Tibial nerve (tissue), 4 donors: ENCODE data around the gene LGALS4. TPM values are rescaled to one million over a fixed set of nuclear protein-coding genes. Genes with fewer than 3 reads are reported as not detected.

Source experiments
- DNase-seq, 2 donors: peaks; one replicate each; pipeline ENCODE4 v3.0.0-alpha.2; 2019; ENCODE audit warnings: low spot score in 2 of 2
- H3K27ac ChIP-seq, 4 donors: fragments of 200-600 bp; sonication (generic) in 3 of 4; one replicate each; pipeline ENCODE4 v1.5.1; 2017 to 2019; ENCODE audit warnings: mild to moderate bottlenecking in 1 of 4
- H3K27me3 ChIP-seq, 2 donors: fragments of 200-600 bp; sonication (generic) in 1 of 2; one replicate each; pipeline versions ENCODE4 v1.5.1 to v1.6.0; 2017 to 2019
- H3K36me3 ChIP-seq, 3 donors: fragments of 200-600 bp; sonication (generic); one replicate each; pipeline ENCODE4 v1.5.1; 2018 to 2019
- H3K4me1 ChIP-seq, 4 donors: fragments of 200-600 bp; sonication (generic) in 3 of 4; one replicate each; pipeline ENCODE4 v1.5.1; 2017 to 2019
- H3K4me3 ChIP-seq, 4 donors: fragments of 200-600 bp; sonication (generic) in 3 of 4; one replicate each; pipeline ENCODE4 v1.5.1; 2017 to 2019; ENCODE audit warnings: mild to moderate bottlenecking in 1 of 4, moderate library complexity in 1 of 4
- H3K9me3 ChIP-seq, 4 donors: fragments of 200-600 bp; sonication (generic) in 3 of 4; one replicate each; pipeline ENCODE4 v1.5.1; 2017 to 2019
- EP300 ChIP-seq, 2 donors: sonication (generic); formaldehyde crosslinking; IDR thresholded peaks; one replicate each; pipeline ENCODE4 v1.6.1; 2017; ENCODE audit warnings: antibody characterized with exemption in 2 of 2, mild to moderate bottlenecking in 1 of 2
- POLR2A ChIP-seq, 2 donors: fragments of 450-650 bp; IDR thresholded peaks; one replicate each; pipeline ENCODE4 v1.6.1; 2017; ENCODE audit warnings: antibody characterized with exemption in 2 of 2, mild to moderate bottlenecking in 2 of 2, moderate library complexity in 2 of 2
- WGBS, 2 donors: methylation state at CpG; one replicate each; pipeline ENCODE4 v1.1.5; 2018; 5-methylcytosine and 5-hydroxymethylcytosine counted together
- total RNA-seq, 4 donors: library from RNA; depleted of rRNA; stranded (reverse); fragments of >200 nt; gene quantifications; one replicate each; pipeline ENCODE4 v1.1.0, GENCODE V29; 2016
- TF ChIP-seq, protein P1 (sequence below), 5 experiments: fragments of 200-600 bp in 3 of 5; fragments of 450-650 bp in 2 of 5; sonication (generic) in 3 of 5; IDR thresholded peaks; one replicate each; pipeline ENCODE4 v1.5.1; 2016 to 2019; ENCODE audit warnings: antibody characterized with exemption in 5 of 5, mild to moderate bottlenecking in 3 of 5, moderate library complexity in 2 of 5

The LGALS4 gene
- total RNA-seq, 4 donors from 2014 or later = 0.20 to 2.1 (median 0.63) TPM; not detected in 1

DNA sequence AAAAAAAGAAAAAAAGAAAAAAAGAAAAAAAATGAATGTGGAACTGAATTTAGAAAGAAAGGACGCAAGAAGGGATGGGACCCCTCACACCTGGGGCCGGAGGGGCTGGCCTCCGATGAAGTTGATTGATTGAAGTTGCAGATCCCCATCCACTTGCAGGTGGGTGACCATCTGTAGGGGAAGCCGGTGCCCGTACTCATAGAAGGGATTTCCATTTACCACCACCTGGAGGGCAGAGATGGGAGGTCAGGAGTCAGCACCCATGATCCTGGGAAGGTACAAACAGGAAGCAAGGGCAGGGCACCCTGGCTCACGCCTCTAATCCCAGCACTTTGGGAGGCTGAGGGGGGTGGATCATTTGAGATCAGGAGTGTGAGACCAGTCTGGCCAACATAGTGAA is 6.4 kb downstream of the LGALS4 start:
- 88 to 93% methylated on average over 6 of the region's 6 CpGs for WGBS, 2 donors
- no peak for DNase-seq
- Histone ChIP-seq H3K4me3 (no peak overlapping the region), H3K27ac (no peak overlapping the region), H3K27me3 (no peaks in the 10 kb centered on the region), H3K9me3 (no peaks in the 10 kb centered on the region), H3K4me1 (no peaks in the 10 kb centered on the region), H3K36me3 (peaks cover 0 to 39% (median 5%) of the 10 kb centered on the region in 3 donors)
- no peak for TF ChIP-seq POLR2A (IDR thresholded peaks at IDR 0.05)
- TF ChIP-seq, protein P1, sequence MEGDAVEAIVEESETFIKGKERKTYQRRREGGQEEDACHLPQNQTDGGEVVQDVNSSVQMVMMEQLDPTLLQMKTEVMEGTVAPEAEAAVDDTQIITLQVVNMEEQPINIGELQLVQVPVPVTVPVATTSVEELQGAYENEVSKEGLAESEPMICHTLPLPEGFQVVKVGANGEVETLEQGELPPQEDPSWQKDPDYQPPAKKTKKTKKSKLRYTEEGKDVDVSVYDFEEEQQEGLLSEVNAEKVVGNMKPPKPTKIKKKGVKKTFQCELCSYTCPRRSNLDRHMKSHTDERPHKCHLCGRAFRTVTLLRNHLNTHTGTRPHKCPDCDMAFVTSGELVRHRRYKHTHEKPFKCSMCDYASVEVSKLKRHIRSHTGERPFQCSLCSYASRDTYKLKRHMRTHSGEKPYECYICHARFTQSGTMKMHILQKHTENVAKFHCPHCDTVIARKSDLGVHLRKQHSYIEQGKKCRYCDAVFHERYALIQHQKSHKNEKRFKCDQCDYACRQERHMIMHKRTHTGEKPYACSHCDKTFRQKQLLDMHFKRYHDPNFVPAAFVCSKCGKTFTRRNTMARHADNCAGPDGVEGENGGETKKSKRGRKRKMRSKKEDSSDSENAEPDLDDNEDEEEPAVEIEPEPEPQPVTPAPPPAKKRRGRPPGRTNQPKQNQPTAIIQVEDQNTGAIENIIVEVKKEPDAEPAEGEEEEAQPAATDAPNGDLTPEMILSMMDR (IDR thresholded peaks at IDR 0.05) = no peak
- TF ChIP-seq EP300 (IDR thresholded peaks at IDR 0.05) = no peak

DNA sequence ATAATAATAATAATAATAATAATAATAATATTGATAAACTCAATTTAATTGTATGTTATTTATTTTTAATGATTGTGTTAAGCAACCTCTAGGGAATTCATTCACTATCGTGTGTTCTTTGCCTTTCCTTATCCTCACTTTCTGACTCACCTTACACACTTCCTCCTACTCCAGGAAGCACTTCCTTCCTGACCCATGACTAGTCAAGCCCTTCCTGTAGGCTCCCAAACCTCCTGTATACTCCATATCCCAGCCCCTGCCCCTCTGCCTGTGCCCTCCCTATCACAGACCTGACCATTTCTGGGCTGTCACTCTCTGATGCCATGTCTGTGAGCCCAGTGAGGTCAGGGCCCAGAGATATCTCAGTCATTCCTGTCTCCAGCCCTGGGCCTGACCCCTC is 7.6 kb downstream of the LGALS4 start:
- Histone ChIP-seq H3K27ac (no peak overlapping the region), H3K27me3 (no peaks in the 10 kb centered on the region), H3K36me3 (peaks cover 0 to 50% (median 5%) of the 10 kb centered on the region in 3 donors), H3K9me3 (no peaks in the 10 kb centered on the region), H3K4me1 (no peaks in the 10 kb centered on the region), H3K4me3 (no peak overlapping the region)
- WGBS, 2 donors = 50 to 65% methylated on average over 1 of the region's 1 CpG
- TF ChIP-seq, protein P1 (IDR thresholded peaks at IDR 0.05) = no peak
- TF ChIP-seq EP300 (IDR thresholded peaks at IDR 0.05) (no peak), POLR2A (IDR thresholded peaks at IDR 0.05) (no peak)
- no peak for DNase-seq

DNA sequence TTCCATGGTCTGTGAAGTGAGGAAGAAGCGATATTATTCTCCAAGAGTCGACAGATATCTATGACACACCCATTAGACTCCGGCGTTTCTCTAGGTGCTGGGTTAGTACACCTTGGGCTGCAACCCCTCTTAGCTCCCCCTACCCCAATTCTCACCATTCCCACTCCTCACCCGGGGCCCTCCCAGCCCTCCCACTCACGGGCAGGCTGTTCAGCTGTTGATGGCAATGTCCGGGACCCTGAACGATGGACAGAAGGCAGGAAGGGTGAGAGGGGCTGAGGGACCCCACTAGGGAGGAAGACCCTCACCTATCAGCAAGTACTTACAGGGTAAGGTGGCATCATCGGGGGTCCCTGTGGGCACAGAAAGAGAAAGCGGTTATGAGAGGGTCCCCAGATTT is 9.2 kb downstream of the LGALS4 start:
- Histone ChIP-seq H3K36me3 (peaks cover 0 to 52% (median 5%) of the 10 kb centered on the region in 3 donors), H3K27ac (no peak overlapping the region), H3K4me3 (no peak overlapping the region), H3K9me3 (no peaks in the 10 kb centered on the region), H3K27me3 (no peaks in the 10 kb centered on the region), H3K4me1 (no peaks in the 10 kb centered on the region)
- DNase-seq = no peak
- TF ChIP-seq POLR2A (IDR thresholded peaks at IDR 0.05) = no peak
- no peak for TF ChIP-seq EP300 (IDR thresholded peaks at IDR 0.05)
- TF ChIP-seq, protein P1 (IDR thresholded peaks at IDR 0.05) = no peak
- 89 to 92% methylated on average over 10 of the region's 10 CpGs for WGBS, 2 donors

DNA sequence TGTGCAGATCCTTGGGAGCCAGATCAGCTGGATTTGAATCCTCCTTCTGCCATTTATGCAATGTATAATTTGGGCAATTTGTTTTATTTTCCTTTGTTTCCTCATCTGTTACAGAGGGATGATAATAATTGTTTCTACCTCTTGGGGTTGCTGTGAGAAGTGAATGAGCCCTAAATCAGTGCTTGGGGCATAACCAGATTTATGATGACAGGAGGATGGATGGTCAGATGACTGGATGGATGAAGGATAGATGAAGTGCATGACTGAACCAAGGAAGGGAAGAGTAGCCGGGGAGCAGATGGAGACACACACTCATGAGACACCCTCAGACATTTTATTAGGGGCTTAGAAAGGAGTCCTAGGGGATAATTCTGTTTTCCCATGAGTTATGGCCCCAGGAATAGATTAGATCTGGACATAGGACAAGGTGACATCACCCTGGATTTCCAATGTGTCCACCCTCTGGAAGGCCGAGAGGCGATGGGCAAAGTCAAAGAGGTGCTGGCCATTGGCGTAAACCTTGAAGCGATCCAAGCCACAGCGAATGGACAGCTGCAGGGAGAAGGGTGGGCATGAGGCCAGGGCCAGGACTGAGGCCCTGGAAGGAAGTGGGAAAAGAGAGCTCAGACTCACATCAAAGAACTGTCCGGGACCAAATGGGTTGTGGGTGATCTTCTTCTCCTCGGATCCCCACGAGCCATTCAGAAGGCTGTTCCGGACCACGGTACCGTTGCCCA is 11.2 kb downstream of the LGALS4 start:
- no peak overlapping the region for H3K27ac ChIP-seq
- TF ChIP-seq, protein P1 (IDR thresholded peaks at IDR 0.05) = no peak
- TF ChIP-seq POLR2A (IDR thresholded peaks at IDR 0.05) (no peak), EP300 (IDR thresholded peaks at IDR 0.05) (no peak)
- no peak overlapping the region for H3K4me3 ChIP-seq
- WGBS, 2 donors = 93 to 94% methylated on average over 12 of the region's 12 CpGs
- DNase-seq = no peak
- H3K4me1 ChIP-seq = no peaks in the 10 kb centered on the region
- H3K9me3 ChIP-seq = no peaks in the 10 kb centered on the region
- no peaks in the 10 kb centered on the region for H3K27me3 ChIP-seq
- peaks cover 0 to 51% (median 5%) of the 10 kb centered on the region in 3 donors for H3K36me3 ChIP-seq

DNA sequence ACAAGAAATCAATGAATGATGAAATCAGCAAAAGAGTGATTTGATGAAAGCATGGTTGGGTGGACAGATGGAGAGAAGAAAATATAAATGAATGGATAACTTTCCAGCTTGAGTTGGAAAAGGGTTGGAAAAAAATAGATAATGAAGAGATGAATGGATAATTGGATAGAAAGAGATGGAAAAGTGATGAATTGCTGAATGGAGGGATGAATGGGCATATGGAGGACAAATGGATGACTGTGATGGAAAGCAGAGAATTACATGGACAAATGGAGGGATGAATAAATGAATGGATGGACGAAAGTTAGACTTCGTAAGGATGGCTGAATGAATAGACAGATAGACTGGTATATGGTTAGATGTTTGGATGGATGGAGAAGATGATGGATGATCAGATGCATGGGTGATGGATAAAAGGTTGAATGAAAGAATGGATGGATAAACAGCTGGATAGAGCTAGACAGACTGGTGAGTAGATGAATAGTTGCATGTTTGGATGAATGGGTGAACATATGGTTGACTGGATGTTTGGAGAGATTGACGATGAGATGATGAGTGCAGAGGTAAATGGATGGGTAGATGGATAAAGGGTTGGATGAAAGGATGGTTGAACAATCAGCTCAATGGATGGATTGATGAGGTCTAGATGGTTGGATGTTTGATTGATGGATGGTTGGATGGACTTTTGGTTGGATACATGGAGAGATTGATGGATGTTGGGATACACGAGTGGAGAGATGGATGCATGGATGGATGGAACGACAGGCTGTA is 12.0 kb downstream of the LGALS4 start:
- Histone ChIP-seq H3K9me3 (no peaks in the 10 kb centered on the region), H3K4me1 (no peaks in the 10 kb centered on the region), H3K4me3 (no peak overlapping the region), H3K27me3 (no peaks in the 10 kb centered on the region), H3K27ac (no peak overlapping the region), H3K36me3 (peaks cover 0 to 44% (median 5%) of the 10 kb centered on the region in 3 donors)
- TF ChIP-seq POLR2A (IDR thresholded peaks at IDR 0.05) = no peak
- TF ChIP-seq EP300 (IDR thresholded peaks at IDR 0.05) = no peak
- TF ChIP-seq, protein P1 (IDR thresholded peaks at IDR 0.05) = no peak
- WGBS, 2 donors = 90 to 91% methylated on average over 5 of the region's 5 CpGs
- DNase-seq = no peak
